Ishikawa (cell line): Measurements from ENCODE around the gene MAPK11.

Experiments
- CEBPB ChIP-seq: IDR thresholded peaks from 2 replicates; pipeline ENCODE4 v1.6.1; 2012
- CREB1 ChIP-seq: IDR thresholded peaks from 2 replicates; pipeline ENCODE4 v1.6.1; 2012; ENCODE audit warnings: low read depth
- EGR1 ChIP-seq: IDR thresholded peaks from 2 replicates; pipeline ENCODE4 v1.6.1; 2012
- EP300 ChIP-seq: IDR thresholded peaks from 2 replicates; pipeline ENCODE4 v1.6.1; 2012; ENCODE audit warnings: borderline replicate concordance
- FOXM1 ChIP-seq: IDR thresholded peaks from 2 replicates; pipeline ENCODE4 v1.6.1; 2012; ENCODE audit warnings: low read depth, borderline replicate concordance
- NFIC ChIP-seq: IDR thresholded peaks from 2 replicates; pipeline ENCODE4 v1.6.1; 2012
- RAD21 ChIP-seq: IDR thresholded peaks from 2 replicates; pipeline ENCODE4 v1.6.1; 2012; ENCODE audit warnings: low read depth
- TAF1 ChIP-seq: IDR thresholded peaks from 2 replicates; pipeline ENCODE4 v1.6.1; 2012; ENCODE audit warnings: low read depth, mild to moderate bottlenecking
- TCF12 ChIP-seq: IDR thresholded peaks from 2 replicates; pipeline ENCODE4 v1.6.1; 2012; ENCODE audit warnings: low read depth
- TEAD4 ChIP-seq: IDR thresholded peaks from 2 replicates; pipeline ENCODE4 v1.6.1; 2012
- USF1 ChIP-seq: IDR thresholded peaks from 2 replicates; pipeline ENCODE4 v1.6.1; 2012
- YY1 ChIP-seq: IDR thresholded peaks from 2 replicates; pipeline ENCODE4 v1.6.1; 2012; ENCODE audit warnings: low read depth
- ZBTB7A ChIP-seq: IDR thresholded peaks from 2 replicates; pipeline ENCODE4 v1.6.1; 2012; ENCODE audit warnings: low read depth
- TF ChIP-seq, protein P1 (sequence below): IDR thresholded peaks from 2 replicates; pipeline ENCODE4 v1.6.1; 2012
- TF ChIP-seq, protein P2 (sequence below): IDR thresholded peaks from 2 replicates; pipeline ENCODE4 v1.6.1; 2012; ENCODE audit warnings: low read depth, mild to moderate bottlenecking

The MAPK11 gene

GRCh38 chr22:50281384-50281760, 11.2 kb upstream of the MAPK11 start:
- TF ChIP-seq, protein P1, sequence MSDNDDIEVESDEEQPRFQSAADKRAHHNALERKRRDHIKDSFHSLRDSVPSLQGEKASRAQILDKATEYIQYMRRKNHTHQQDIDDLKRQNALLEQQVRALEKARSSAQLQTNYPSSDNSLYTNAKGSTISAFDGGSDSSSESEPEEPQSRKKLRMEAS, result no peak
- TF ChIP-seq EGR1 (no peak), CEBPB (no peak), CREB1 (no peak), EP300 (no peak), TCF12 (no peak), YY1 (no peak), TEAD4 (no peak), TAF1 (no peak), RAD21 (no peak), ZBTB7A (no peak)

- TF ChIP-seq, protein P2, sequence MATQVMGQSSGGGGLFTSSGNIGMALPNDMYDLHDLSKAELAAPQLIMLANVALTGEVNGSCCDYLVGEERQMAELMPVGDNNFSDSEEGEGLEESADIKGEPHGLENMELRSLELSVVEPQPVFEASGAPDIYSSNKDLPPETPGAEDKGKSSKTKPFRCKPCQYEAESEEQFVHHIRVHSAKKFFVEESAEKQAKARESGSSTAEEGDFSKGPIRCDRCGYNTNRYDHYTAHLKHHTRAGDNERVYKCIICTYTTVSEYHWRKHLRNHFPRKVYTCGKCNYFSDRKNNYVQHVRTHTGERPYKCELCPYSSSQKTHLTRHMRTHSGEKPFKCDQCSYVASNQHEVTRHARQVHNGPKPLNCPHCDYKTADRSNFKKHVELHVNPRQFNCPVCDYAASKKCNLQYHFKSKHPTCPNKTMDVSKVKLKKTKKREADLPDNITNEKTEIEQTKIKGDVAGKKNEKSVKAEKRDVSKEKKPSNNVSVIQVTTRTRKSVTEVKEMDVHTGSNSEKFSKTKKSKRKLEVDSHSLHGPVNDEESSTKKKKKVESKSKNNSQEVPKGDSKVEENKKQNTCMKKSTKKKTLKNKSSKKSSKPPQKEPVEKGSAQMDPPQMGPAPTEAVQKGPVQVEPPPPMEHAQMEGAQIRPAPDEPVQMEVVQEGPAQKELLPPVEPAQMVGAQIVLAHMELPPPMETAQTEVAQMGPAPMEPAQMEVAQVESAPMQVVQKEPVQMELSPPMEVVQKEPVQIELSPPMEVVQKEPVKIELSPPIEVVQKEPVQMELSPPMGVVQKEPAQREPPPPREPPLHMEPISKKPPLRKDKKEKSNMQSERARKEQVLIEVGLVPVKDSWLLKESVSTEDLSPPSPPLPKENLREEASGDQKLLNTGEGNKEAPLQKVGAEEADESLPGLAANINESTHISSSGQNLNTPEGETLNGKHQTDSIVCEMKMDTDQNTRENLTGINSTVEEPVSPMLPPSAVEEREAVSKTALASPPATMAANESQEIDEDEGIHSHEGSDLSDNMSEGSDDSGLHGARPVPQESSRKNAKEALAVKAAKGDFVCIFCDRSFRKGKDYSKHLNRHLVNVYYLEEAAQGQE, result no peak
- TF ChIP-seq EP300 (no peak), USF1 (no peak), TCF12 (no peak), CEBPB (no peak)
These were observed 10.7 kb upstream of the MAPK11 start for GRCh38 chr22:50280708-50281383.

DNA sequence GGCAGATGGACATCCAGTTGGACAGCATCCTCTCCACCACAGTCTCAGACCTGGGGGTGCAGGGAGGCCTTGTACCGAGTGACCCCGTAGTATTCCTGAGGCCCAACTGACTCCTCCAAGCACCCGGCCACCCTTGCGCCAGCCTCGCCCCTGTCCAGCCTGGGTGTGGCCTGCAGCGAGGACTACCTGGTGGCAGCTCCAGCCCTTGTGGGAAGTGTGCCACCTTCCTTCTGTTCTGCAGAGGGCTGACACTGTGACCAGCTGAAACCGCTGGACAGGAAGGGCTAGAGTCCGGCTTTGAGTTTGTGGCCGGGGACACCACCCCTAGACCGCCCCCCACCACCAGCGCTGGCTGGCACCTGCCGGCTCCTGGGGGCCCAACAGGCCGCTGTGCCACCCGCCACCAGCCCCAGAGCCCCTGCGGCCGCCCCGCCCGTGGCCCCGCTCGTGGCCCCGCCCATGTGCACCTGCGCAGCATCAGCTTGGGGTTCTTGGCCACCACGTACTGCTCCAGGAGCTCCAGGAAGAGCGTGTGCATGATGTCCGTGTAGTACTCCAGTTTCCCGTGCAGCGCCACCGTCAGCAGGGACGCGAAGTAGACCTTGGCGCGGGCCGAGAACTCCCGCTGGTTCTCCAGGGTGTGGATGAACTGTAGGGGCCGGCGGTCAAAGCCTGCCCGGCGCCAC, 10.0 kb upstream of the MAPK11 start:
- TF ChIP-seq TAF1, result no peak
- no peak for TF ChIP-seq RAD21

- TF ChIP-seq NFIC (no peak), ZBTB7A (no peak), FOXM1 (no peak), CEBPB (no peak), USF1 (no peak), EP300 (no peak), RAD21 (no peak), TCF12 (no peak), TAF1 (no peak), CREB1 (no peak), YY1 (no peak)
- TF ChIP-seq, protein P1, result no peak
- TF ChIP-seq, protein P2, result no peak
These were observed 8.9 kb upstream of the MAPK11 start for GRCh38 chr22:50278956-50279619.

DNA sequence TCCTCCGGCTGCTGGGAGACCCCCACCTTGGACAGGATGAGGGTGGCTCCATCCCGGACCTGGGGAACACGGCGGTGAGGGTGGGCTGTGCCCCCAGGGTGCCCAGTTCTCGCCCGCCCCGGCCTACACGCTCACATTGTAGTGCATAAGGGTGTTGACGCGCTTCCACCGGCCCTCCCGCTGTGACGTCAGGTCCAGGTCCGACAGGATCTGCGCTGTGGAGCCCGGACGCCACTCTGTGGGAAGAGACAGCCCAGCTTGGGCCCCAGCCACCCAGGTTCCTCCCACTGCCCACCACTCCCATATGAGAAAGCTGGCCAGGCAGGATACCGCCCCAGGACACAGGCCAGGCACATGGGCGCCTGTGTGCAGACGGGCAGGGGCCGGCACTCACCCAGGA, 8.3 kb upstream of the MAPK11 start:
- TF ChIP-seq EGR1 (no peak), FOXM1 (no peak), YY1 (no peak), CREB1 (no peak), EP300 (no peak), TEAD4 (no peak)

- TF ChIP-seq RAD21 (peak; percentile 22; the same call in 1 of the 2 replicates), NFIC (no peak), TAF1 (no peak), FOXM1 (no peak), CREB1 (no peak), ZBTB7A (0 out of 2 replicates have a peak, but pooled peaks have one; percentile 23)
These were observed 7.6 kb upstream of the MAPK11 start for GRCh38 chr22:50277761-50278160.
